ENCODE results near the gene LAMTOR3.

LAMTOR3 gene

GRCh38 chr4:99861120-99861905 lies 32.9 kb downstream of the LAMTOR3 start:
- no peak overlapping the region for H3K4me3 ChIP-seq (ENCODE audit: low read depth in 1 of 2, low read length in 2 of 2)
- peaks cover 0 to 4% of the 10 kb centered on the region in 2 donors for H3K4me1 ChIP-seq (ENCODE audit: control insufficient read depth in 1 of 2, insufficient read depth in 2 of 2, low read length in 2 of 2)
- H3K27me3 ChIP-seq (ENCODE audit: low read depth, low read length): no peaks in the 10 kb centered on the region
- H3K36me3 ChIP-seq (ENCODE audit: control insufficient read depth in 1 of 2, insufficient read depth in 2 of 2, low read length in 2 of 2): no peaks in the 10 kb centered on the region
- H3K27ac ChIP-seq (ENCODE audit: low read length): no peak overlapping the region
- no peaks in the 10 kb centered on the region for H3K9me3 ChIP-seq (ENCODE audit: control insufficient read depth in 1 of 2, low read length in 2 of 2)

GRCh38 chr4:99860521-99860920 lies 33.7 kb downstream of the LAMTOR3 start:
- no peaks in the 10 kb centered on the region for H3K27me3 ChIP-seq (ENCODE audit: low read depth, low read length)
- no peaks in the 10 kb centered on the region for H3K36me3 ChIP-seq (ENCODE audit: control insufficient read depth in 1 of 2, insufficient read depth in 2 of 2, low read length in 2 of 2)
- no peaks in the 10 kb centered on the region for H3K9me3 ChIP-seq (ENCODE audit: control insufficient read depth in 1 of 2, low read length in 2 of 2)
- peaks cover 0 to 4% of the 10 kb centered on the region in 2 donors for H3K4me1 ChIP-seq (ENCODE audit: control insufficient read depth in 1 of 2, insufficient read depth in 2 of 2, low read length in 2 of 2)
- H3K4me3 ChIP-seq (ENCODE audit: low read depth in 1 of 2, low read length in 2 of 2): no peak overlapping the region
- H3K27ac ChIP-seq (ENCODE audit: low read length): no peak overlapping the region

- peaks cover 0 to 4% of the 10 kb centered on the region in 2 donors for H3K4me1 ChIP-seq (ENCODE audit: control insufficient read depth in 1 of 2, insufficient read depth in 2 of 2, low read length in 2 of 2)
- no peak overlapping the region for H3K27ac ChIP-seq (ENCODE audit: low read length)
- H3K27me3 ChIP-seq (ENCODE audit: low read depth, low read length): no peaks in the 10 kb centered on the region
- no peaks in the 10 kb centered on the region for H3K36me3 ChIP-seq (ENCODE audit: control insufficient read depth in 1 of 2, insufficient read depth in 2 of 2, low read length in 2 of 2)
- no peak overlapping the region for H3K4me3 ChIP-seq (ENCODE audit: low read depth in 1 of 2, low read length in 2 of 2)
- peaks cover 0 to 3% of the 10 kb centered on the region in 2 donors for H3K9me3 ChIP-seq (ENCODE audit: control insufficient read depth in 1 of 2, low read length in 2 of 2)
Observed at GRCh38 chr4:99859618-99860017, 34.6 kb downstream of the LAMTOR3 start.

GRCh38 chr4:99857307-99857706 lies 36.9 kb downstream of the LAMTOR3 start:
- no peaks in the 10 kb centered on the region for H3K36me3 ChIP-seq (ENCODE audit: control insufficient read depth in 1 of 2, insufficient read depth in 2 of 2, low read length in 2 of 2)
- no peaks in the 10 kb centered on the region for H3K27me3 ChIP-seq (ENCODE audit: low read depth, low read length)
- H3K4me3 ChIP-seq (ENCODE audit: low read depth in 1 of 2, low read length in 2 of 2): no peak overlapping the region
- peaks cover 0 to 4% of the 10 kb centered on the region in 2 donors for H3K4me1 ChIP-seq (ENCODE audit: control insufficient read depth in 1 of 2, insufficient read depth in 2 of 2, low read length in 2 of 2)
- peaks cover 0 to 6% of the 10 kb centered on the region in 2 donors for H3K9me3 ChIP-seq (ENCODE audit: control insufficient read depth in 1 of 2, low read length in 2 of 2)
- no peak overlapping the region for H3K27ac ChIP-seq (ENCODE audit: low read length)

- Histone ChIP-seq H3K4me1 (ENCODE audit: control insufficient read depth in 1 of 2, insufficient read depth in 2 of 2, low read length in 2 of 2) (peaks cover 0 to 4% of the 10 kb centered on the region in 2 donors), H3K9me3 (ENCODE audit: control insufficient read depth in 1 of 2, low read length in 2 of 2) (peaks cover 0 to 6% of the 10 kb centered on the region in 2 donors), H3K27ac (ENCODE audit: low read length) (no peak overlapping the region)
Observed at GRCh38 chr4:99856166-99856565, 38.1 kb downstream of the LAMTOR3 start.

GRCh38 chr4:99855678-99856077 lies 38.5 kb downstream of the LAMTOR3 start:
- H3K36me3 ChIP-seq (ENCODE audit: control insufficient read depth in 1 of 2, insufficient read depth in 2 of 2, low read length in 2 of 2): no peaks in the 10 kb centered on the region
- no peak overlapping the region for H3K27ac ChIP-seq (ENCODE audit: low read length)
- peaks cover 0 to 4% of the 10 kb centered on the region in 2 donors for H3K4me1 ChIP-seq (ENCODE audit: control insufficient read depth in 1 of 2, insufficient read depth in 2 of 2, low read length in 2 of 2)
- H3K9me3 ChIP-seq (ENCODE audit: control insufficient read depth in 1 of 2, low read length in 2 of 2): peaks cover 0 to 6% of the 10 kb centered on the region in 2 donors
- no peak overlapping the region for H3K4me3 ChIP-seq (ENCODE audit: low read depth in 1 of 2, low read length in 2 of 2)
- no peaks in the 10 kb centered on the region for H3K27me3 ChIP-seq (ENCODE audit: low read depth, low read length)

More at GRCh38 chr4:99856166-99856565, 38.1 kb downstream of the LAMTOR3 start:
- Histone ChIP-seq H3K27me3 (ENCODE audit: low read depth, low read length) (no peaks in the 10 kb centered on the region), H3K4me3 (ENCODE audit: low read depth in 1 of 2, low read length in 2 of 2) (no peak overlapping the region), H3K36me3 (ENCODE audit: control insufficient read depth in 1 of 2, insufficient read depth in 2 of 2, low read length in 2 of 2) (no peaks in the 10 kb centered on the region)

- H3K27me3 ChIP-seq (ENCODE audit: low read depth, low read length): no peaks in the 10 kb centered on the region
- peaks cover 0 to 4% of the 10 kb centered on the region in 2 donors for H3K4me1 ChIP-seq (ENCODE audit: control insufficient read depth in 1 of 2, insufficient read depth in 2 of 2, low read length in 2 of 2)
- H3K4me3 ChIP-seq (ENCODE audit: low read depth in 1 of 2, low read length in 2 of 2): no peak overlapping the region
- no peaks in the 10 kb centered on the region for H3K36me3 ChIP-seq (ENCODE audit: control insufficient read depth in 1 of 2, insufficient read depth in 2 of 2, low read length in 2 of 2)
- H3K9me3 ChIP-seq (ENCODE audit: control insufficient read depth in 1 of 2, low read length in 2 of 2): peaks cover 0 to 6% of the 10 kb centered on the region in 2 donors
- H3K27ac ChIP-seq (ENCODE audit: low read length): no peak overlapping the region
Observed at GRCh38 chr4:99853999-99854398, 40.2 kb downstream of the LAMTOR3 start.

- Histone ChIP-seq H3K4me1 (ENCODE audit: control insufficient read depth in 1 of 2, insufficient read depth in 2 of 2, low read length in 2 of 2) (peaks cover 0 to 4% of the 10 kb centered on the region in 2 donors), H3K27me3 (ENCODE audit: low read depth, low read length) (no peaks in the 10 kb centered on the region), H3K36me3 (ENCODE audit: control insufficient read depth in 1 of 2, insufficient read depth in 2 of 2, low read length in 2 of 2) (no peaks in the 10 kb centered on the region), H3K4me3 (ENCODE audit: low read depth in 1 of 2, low read length in 2 of 2) (no peak overlapping the region), H3K9me3 (ENCODE audit: control insufficient read depth in 1 of 2, low read length in 2 of 2) (peaks cover 0 to 6% of the 10 kb centered on the region in 2 donors), H3K27ac (ENCODE audit: low read length) (no peak overlapping the region)
Observed at GRCh38 chr4:99853190-99853589, 41.0 kb downstream of the LAMTOR3 start.

- peaks cover 0 to 6% of the 10 kb centered on the region in 2 donors for H3K9me3 ChIP-seq (ENCODE audit: control insufficient read depth in 1 of 2, low read length in 2 of 2)
- no peak overlapping the region for H3K27ac ChIP-seq (ENCODE audit: low read length)
- H3K4me3 ChIP-seq (ENCODE audit: low read depth in 1 of 2, low read length in 2 of 2): no peak overlapping the region
- H3K36me3 ChIP-seq (ENCODE audit: control insufficient read depth in 1 of 2, insufficient read depth in 2 of 2, low read length in 2 of 2): no peaks in the 10 kb centered on the region
- H3K4me1 ChIP-seq (ENCODE audit: control insufficient read depth in 1 of 2, insufficient read depth in 2 of 2, low read length in 2 of 2): peaks cover 0 to 4% of the 10 kb centered on the region in 2 donors
- no peaks in the 10 kb centered on the region for H3K27me3 ChIP-seq (ENCODE audit: low read depth, low read length)
Observed at GRCh38 chr4:99852199-99852749, 42.0 kb downstream of the LAMTOR3 start.

- H3K27me3 ChIP-seq (ENCODE audit: low read depth, low read length): no peaks in the 10 kb centered on the region
- no peaks in the 10 kb centered on the region for H3K4me1 ChIP-seq (ENCODE audit: control insufficient read depth in 1 of 2, insufficient read depth in 2 of 2, low read length in 2 of 2)
- no peaks in the 10 kb centered on the region for H3K9me3 ChIP-seq (ENCODE audit: control insufficient read depth in 1 of 2, low read length in 2 of 2)
- no peaks in the 10 kb centered on the region for H3K36me3 ChIP-seq (ENCODE audit: control insufficient read depth in 1 of 2, insufficient read depth in 2 of 2, low read length in 2 of 2)
- no peak overlapping the region for H3K27ac ChIP-seq (ENCODE audit: low read length)
- no peak overlapping the region for H3K4me3 ChIP-seq (ENCODE audit: low read depth in 1 of 2, low read length in 2 of 2)
Observed at GRCh38 chr4:99848591-99849001, 45.6 kb downstream of the LAMTOR3 start.

GRCh38 chr4:99847362-99847976 lies 46.8 kb downstream of the LAMTOR3 start:
- no peaks in the 10 kb centered on the region for H3K27me3 ChIP-seq (ENCODE audit: low read depth, low read length)
- H3K36me3 ChIP-seq (ENCODE audit: control insufficient read depth in 1 of 2, insufficient read depth in 2 of 2, low read length in 2 of 2): no peaks in the 10 kb centered on the region
- H3K27ac ChIP-seq (ENCODE audit: low read length): no peak overlapping the region
- H3K9me3 ChIP-seq (ENCODE audit: control insufficient read depth in 1 of 2, low read length in 2 of 2): no peaks in the 10 kb centered on the region
- H3K4me1 ChIP-seq (ENCODE audit: control insufficient read depth in 1 of 2, insufficient read depth in 2 of 2, low read length in 2 of 2): no peaks in the 10 kb centered on the region
- H3K4me3 ChIP-seq (ENCODE audit: low read depth in 1 of 2, low read length in 2 of 2): no peak overlapping the region
